ENCODE measurements around the gene ASMT.
"Not testable (repeated sequence)": the region's sequence is repeated elsewhere in the genome, so short reads cannot be mapped to it uniquely, and the experiment has no call there.

GRCh38 chrX:1574181-1574580, 40.7 kb upstream of the ASMT start:
- not testable (repeated sequence) for TF ChIP-seq EP300, POLR2A, CTCF, POLR2AphosphoS5 (IDR thresholded peaks at IDR 0.05)

All from sigmoid colon (tissue), 4 donors.